Heart left ventricle (tissue), 16 donors: ENCODE data around the gene APPL2. TPM values are rescaled to one million over a fixed set of nuclear protein-coding genes. Genes with fewer than 3 reads are reported as not detected.

Experiments
- ATAC-seq, 4 donors: fragments of 200-7000 bp; cut with Tn5 transposase; one replicate each; pipeline ENCODE4 v1.9.1; 2020 to 2022; ENCODE audit warnings: moderate library complexity in 4 of 4, mild to moderate bottlenecking in 3 of 4, moderate number of reproducible peaks in 1 of 4
- DNase-seq, 5 donors: peaks; one replicate each; pipeline ENCODE4 v3.0.0-alpha.2; 2020
- H3K27ac ChIP-seq, 12 donors: fragments of 200-600 bp; sonication (generic) in 4 of 12; one replicate each; pipeline versions ENCODE4 v1.5.0 to v1.8.0; 2016 to 2022; ENCODE audit warnings: mild to moderate bottlenecking in 2 of 12
- H3K27me3 ChIP-seq, 9 donors: fragments of 200-600 bp; sonication (generic) in 2 of 9; one replicate each; pipeline versions ENCODE4 v1.5.1 to v1.8.0; 2016 to 2022; ENCODE audit warnings: mild to moderate bottlenecking in 3 of 9
- H3K36me3 ChIP-seq, 9 donors: fragments of 200-600 bp; sonication (generic) in 2 of 9; one replicate each; pipeline versions ENCODE4 v1.5.0 to v1.8.0; 2018 to 2022; ENCODE audit warnings: mild to moderate bottlenecking in 2 of 9
- H3K4me1 ChIP-seq, 12 donors: fragments of 200-600 bp; sonication (generic) in 4 of 12; one replicate each; pipeline versions ENCODE4 v1.5.0 to v1.8.0; 2016 to 2022; ENCODE audit warnings: mild to moderate bottlenecking in 3 of 12
- H3K4me3 ChIP-seq, 12 donors: fragments of 200-600 bp; sonication (generic) in 4 of 12; one replicate each; pipeline versions ENCODE4 v1.5.0 to v1.8.0; 2017 to 2022; ENCODE audit warnings: mild to moderate bottlenecking in 9 of 12, moderate library complexity in 4 of 12
- H3K9me3 ChIP-seq, 12 donors: fragments of 200-600 bp; sonication (generic) in 4 of 12; one replicate each; pipeline versions ENCODE4 v1.5.0 to v1.8.0; 2016 to 2022; ENCODE audit warnings: mild to moderate bottlenecking in 1 of 12
- POLR2A ChIP-seq, 2 donors: fragments of 450-650 bp; IDR thresholded peaks; one replicate each; pipeline ENCODE4 v1.6.1; 2017; ENCODE audit warnings: antibody characterized with exemption in 2 of 2, mild to moderate bottlenecking in 2 of 2, moderate library complexity in 2 of 2
- WGBS, 4 donors: extraction: QIAGEN DNeasy Blood & Tissue Kit in 2 of 4; methylation state at CpG; one replicate each; pipeline versions ENCODE4 v1.1.5 to v1.1.7; 2013 to 2018; 5-methylcytosine and 5-hydroxymethylcytosine counted together
- intact Hi-C, 10 donors: fragments of 100-400 bp; cut with DNase I; formaldehyde crosslinking; loops; one replicate each; pipeline versions ENCODE4 v1.11.1 to v1.14.2; 2022
- polyA plus RNA-seq, 2 donors: library from polyadenylated mRNA; stranded (reverse); fragments of 200-250 nt; gene quantifications; one replicate each; pipeline ENCODE4 v1.2.3, GENCODE V29; 2013
- total RNA-seq, 9 donors: library from RNA; depleted of rRNA in 2 of 9; stranded (reverse); fragments of >200 nt in 2 of 9; fragmentation: NEBNext Ultra II Directional in 3 of 9; extraction: Animal tissue kit (Norgen Biotek cat#: 25700) in 3 of 9; gene quantifications; one replicate each; pipeline versions ENCODE4 v1.1.0 to v1.2.4, GENCODE V29; 2016 to 2023
- TF ChIP-seq, protein P1 (sequence below), 12 donors: fragments of 200-600 bp; sonication (generic) in 4 of 12; IDR thresholded peaks; one replicate each; pipeline versions ENCODE4 v1.5.0 to v1.8.0; 2018 to 2022; ENCODE audit warnings: antibody characterized with exemption in 12 of 12, mild to moderate bottlenecking in 5 of 12
- donor health status: ischemic (EF 13 %, LVEDD 7.1; RV severe dilation, severe dysfunction).
- donor health status: healthy with polysubstance abuse.
- donor health status: DM: no; HTN: yes; CAD: no.
- donor health status: DM: no; HTN: no; CAD: no.
- donor health status: ischemic (EF 25% LVEDD 6.9; RV normal size, moderate dysfunction).
- donor health status: ischemic (EF 25% LVEDD 5.7; RV mildly dilated, moderate dysfunction).
- donor health status: healthy.
- donor health status: DM: yes; HTN: yes; CAD: no.
- donor health status: ischemic (EF 35%, LVEDD 5.7; RV mildly dilated, moderate dysfunction).
- donor health status: nonischemic (EF 11% LVEDD 7.7; RV severe dilation, severe dysfunction).
- donor health status: DM: yes; HTN: yes; CAD: no.
- donor health status: PGD.
- donor health status: ischemic (EF 29% LVEDD 5.4; RV normal size, mild dysfunction).
- donor health status: nonischemic (EF 23%, LVEDD 6.1; RV moderate dilation, normal function).

APPL2 gene
- total and polyA plus RNA-seq, 11 donors = 7.7 to 36.7 (median 16.0) TPM

DNA sequence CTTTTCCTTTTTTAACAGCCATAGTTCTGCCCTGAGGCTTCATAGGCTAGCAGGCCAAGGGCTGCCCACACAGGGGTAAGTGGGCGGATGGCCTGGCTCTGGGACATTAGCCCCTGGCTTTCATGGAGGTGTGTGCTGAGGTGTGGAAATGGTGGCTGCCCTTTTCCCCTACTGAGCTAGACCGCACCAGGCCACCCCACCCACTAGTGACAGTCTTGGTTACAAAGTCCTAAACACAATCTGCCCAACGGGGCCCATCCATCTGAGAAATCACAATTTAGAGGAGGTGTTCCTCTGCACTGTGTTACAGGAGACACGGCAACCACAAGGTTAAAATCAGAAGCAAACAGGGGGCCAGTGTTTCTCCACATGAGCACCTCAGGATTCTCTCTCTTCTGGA is 35.6 kb downstream of the APPL2 start:
- Histone ChIP-seq H3K27me3 (no peaks in the 10 kb centered on the region), H3K27ac (no peak overlapping the region), H3K36me3 (peaks cover 0 to 97% (median 86%) of the 10 kb centered on the region in 9 donors), H3K9me3 (no peaks in the 10 kb centered on the region), H3K4me3 (no peak overlapping the region), H3K4me1 (peaks cover 0 to 11% (median 2%) of the 10 kb centered on the region in 12 donors)
- no peak for DNase-seq
- TF ChIP-seq POLR2A (IDR thresholded peaks at IDR 0.05) = no peak
- ATAC-seq = no peak
- WGBS, 4 donors = 91 to 100% (median 97%) methylated on average over 3 to 4 of the region's 4 CpGs
- intact Hi-C loops = no loop called here

DNA sequence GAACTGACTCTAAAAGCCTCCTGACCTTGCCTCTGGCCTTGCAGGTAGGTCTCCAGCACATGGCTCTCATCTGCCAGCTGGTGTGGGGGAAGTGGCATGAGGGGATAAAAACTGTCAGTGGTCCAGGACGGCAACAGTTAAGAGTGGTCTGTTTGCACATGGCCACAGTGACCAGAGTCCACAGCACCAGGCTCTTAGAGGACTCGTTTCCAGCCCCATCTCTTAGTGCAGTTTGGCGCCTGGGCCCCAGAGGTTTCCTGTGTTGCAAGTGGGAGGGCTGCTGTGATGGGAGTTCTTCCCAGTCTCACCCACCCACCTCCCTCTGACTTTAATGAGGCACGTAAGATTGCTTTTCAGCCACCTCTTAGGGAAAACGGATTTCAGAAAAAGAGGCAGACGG is 37.0 kb downstream of the APPL2 start:
- TF ChIP-seq, protein P1, sequence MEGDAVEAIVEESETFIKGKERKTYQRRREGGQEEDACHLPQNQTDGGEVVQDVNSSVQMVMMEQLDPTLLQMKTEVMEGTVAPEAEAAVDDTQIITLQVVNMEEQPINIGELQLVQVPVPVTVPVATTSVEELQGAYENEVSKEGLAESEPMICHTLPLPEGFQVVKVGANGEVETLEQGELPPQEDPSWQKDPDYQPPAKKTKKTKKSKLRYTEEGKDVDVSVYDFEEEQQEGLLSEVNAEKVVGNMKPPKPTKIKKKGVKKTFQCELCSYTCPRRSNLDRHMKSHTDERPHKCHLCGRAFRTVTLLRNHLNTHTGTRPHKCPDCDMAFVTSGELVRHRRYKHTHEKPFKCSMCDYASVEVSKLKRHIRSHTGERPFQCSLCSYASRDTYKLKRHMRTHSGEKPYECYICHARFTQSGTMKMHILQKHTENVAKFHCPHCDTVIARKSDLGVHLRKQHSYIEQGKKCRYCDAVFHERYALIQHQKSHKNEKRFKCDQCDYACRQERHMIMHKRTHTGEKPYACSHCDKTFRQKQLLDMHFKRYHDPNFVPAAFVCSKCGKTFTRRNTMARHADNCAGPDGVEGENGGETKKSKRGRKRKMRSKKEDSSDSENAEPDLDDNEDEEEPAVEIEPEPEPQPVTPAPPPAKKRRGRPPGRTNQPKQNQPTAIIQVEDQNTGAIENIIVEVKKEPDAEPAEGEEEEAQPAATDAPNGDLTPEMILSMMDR (IDR thresholded peaks at IDR 0.05) = no peak
- TF ChIP-seq POLR2A (IDR thresholded peaks at IDR 0.05) = no peak

DNA sequence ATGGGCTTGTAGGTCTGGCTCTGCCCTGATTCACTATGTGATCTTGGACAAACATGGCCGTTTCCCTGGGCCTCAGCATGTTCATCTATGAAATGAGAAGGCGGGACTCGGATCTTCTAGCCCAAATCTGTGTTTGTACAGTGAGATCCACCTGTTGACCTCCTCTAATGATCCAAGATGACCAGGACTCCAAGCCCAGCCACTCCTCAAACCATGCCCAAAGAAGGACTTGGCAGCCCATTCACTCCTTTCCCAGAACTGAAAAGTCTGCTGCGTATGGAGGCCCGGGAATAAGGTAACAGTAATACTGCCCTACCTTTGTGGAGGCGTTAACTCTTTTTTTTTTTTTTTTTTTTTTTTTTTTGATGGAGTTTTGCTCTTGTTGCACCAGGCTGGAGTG is 39.9 kb downstream of the APPL2 start:
- intact Hi-C loops = no loop called here
- DNase-seq = no peak
- TF ChIP-seq, protein P1 (IDR thresholded peaks at IDR 0.05) = no peak
- TF ChIP-seq POLR2A (IDR thresholded peaks at IDR 0.05) = no peak
- Histone ChIP-seq H3K36me3 (peaks cover 0 to 99% (median 87%) of the 10 kb centered on the region in 9 donors), H3K4me1 (peaks cover 0 to 2% (median 0%) of the 10 kb centered on the region in 12 donors), H3K27ac (no peak overlapping the region), H3K27me3 (no peaks in the 10 kb centered on the region), H3K9me3 (no peaks in the 10 kb centered on the region), H3K4me3 (no peak overlapping the region)
- WGBS, 4 donors = 94 to 97% (median 96%) methylated on average over 6 of the region's 6 CpGs
- no peak for ATAC-seq

More for the DNA sequence above, 37.0 kb downstream of the APPL2 start:
- WGBS, 4 donors = 81 to 88% (median 83%) methylated on average over 6 of the region's 6 CpGs
- H3K4me3 ChIP-seq = no peak overlapping the region
- H3K36me3 ChIP-seq = peaks cover 0 to 97% (median 86%) of the 10 kb centered on the region in 9 donors
- H3K9me3 ChIP-seq = no peaks in the 10 kb centered on the region
- ATAC-seq (no peak), DNase-seq (no peak)
- H3K4me1 ChIP-seq = peaks cover 0 to 11% (median 2%) of the 10 kb centered on the region in 12 donors
- intact Hi-C loops = no loop called here
- H3K27ac ChIP-seq = no peak overlapping the region
- no peaks in the 10 kb centered on the region for H3K27me3 ChIP-seq

DNA sequence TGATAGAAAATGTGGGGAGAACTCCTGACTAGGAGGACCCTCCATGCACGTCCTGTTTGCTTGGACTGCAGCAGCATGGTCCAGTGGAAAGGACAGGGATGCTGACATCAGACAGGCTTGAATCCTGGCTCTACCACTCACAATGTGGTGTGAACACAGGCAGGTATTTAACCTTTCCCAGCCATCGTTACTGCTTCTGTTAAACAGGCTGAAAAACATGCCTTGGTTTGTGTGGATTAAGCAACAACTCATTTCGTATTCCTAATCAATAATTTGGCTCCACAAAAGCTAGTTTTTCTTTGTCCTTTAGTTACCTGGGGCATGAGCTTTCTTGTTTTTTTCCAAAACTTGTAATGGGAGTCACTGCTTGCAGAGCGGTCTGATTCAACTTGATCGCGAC is 41.0 kb downstream of the APPL2 start:
- 92 to 96% (median 95%) methylated on average over 6 of the region's 6 CpGs for WGBS, 4 donors
- H3K27me3 ChIP-seq = no peaks in the 10 kb centered on the region

More for the DNA sequence above, 41.0 kb downstream of the APPL2 start:
- Histone ChIP-seq H3K4me1 (no peaks in the 10 kb centered on the region), H3K4me3 (no peak overlapping the region), H3K9me3 (no peaks in the 10 kb centered on the region), H3K27ac (no peak overlapping the region), H3K36me3 (peaks cover 0 to 99% (median 94%) of the 10 kb centered on the region in 9 donors)
- TF ChIP-seq, protein P1 (IDR thresholded peaks at IDR 0.05) = no peak
- TF ChIP-seq POLR2A (IDR thresholded peaks at IDR 0.05) = no peak
- no peak for ATAC-seq
- intact Hi-C loops = no loop called here
- no peak for DNase-seq
